Cardiac fibroblast (primary cell): Measurements from ENCODE around the gene OR10V1.

Source experiments
- DNase-seq, 2 donors: peaks; one replicate each; pipeline versions ENCODE4 v3.0.0 to v3.0.0-alpha.2; 2010; ENCODE audit warnings: low read depth in 2 of 2
- H3K4me3 ChIP-seq, 2 donors: replicated peaks in 1 of 2; 1 replicate in 1 of 2; 2 replicates in 1 of 2; pipeline ENCODE4 v1.5.1; 2011; ENCODE audit warnings: low read depth in 2 of 2, low read length in 2 of 2, mild to moderate bottlenecking in 2 of 2, moderate library complexity in 1 of 2
- CTCF ChIP-seq: IDR thresholded peaks from one replicate; pipeline ENCODE4 v1.5.1; 2011; ENCODE audit warnings: low read depth, mild to moderate bottlenecking, low read length, inconsistent platforms

Gene OR10V1

GRCh38 chr11:59755701-59756557 lies 42.3 kb upstream of the OR10V1 start:
- TF ChIP-seq CTCF: no peak
- DNase-seq: peak; percentile 74 to 81
- H3K4me3 ChIP-seq: peak overlapping the region; percentile 88 to 94

- no peak for TF ChIP-seq CTCF
- DNase-seq: peak; percentile 68 to 75
- peak within 1 kb of the TSS; percentile 88 to 94 for H3K4me3 ChIP-seq
These were observed 41.4 kb upstream of the OR10V1 start, which contains the start of gene STX3 for GRCh38 chr11:59754859-59755700. Gene STX3, plus strand, starts transcription at chr11:59755376. Its CDS starts 230 bp downstream, at chr11:59755606.

- TF ChIP-seq CTCF: no peak
- no peak for DNase-seq
- peak overlapping the region; percentile 88 to 94 for H3K4me3 ChIP-seq
These were observed 40.8 kb upstream of the OR10V1 start for GRCh38 chr11:59754494-59754858.

- TF ChIP-seq CTCF: peak; percentile 93
- peak overlapping the region; percentile 88 to 94 for H3K4me3 ChIP-seq
- DNase-seq: peak; percentile 82
These were observed 40.2 kb upstream of the OR10V1 start for GRCh38 chr11:59753650-59754493.

GRCh38 chr11:59746111-59746510 lies 32.5 kb upstream of the OR10V1 start:
- no peak for DNase-seq
- H3K4me3 ChIP-seq: no peak overlapping the region
- no peak for TF ChIP-seq CTCF

- no peak for DNase-seq
- no peak for TF ChIP-seq CTCF
- H3K4me3 ChIP-seq: no peak overlapping the region
These were observed 17.4 kb upstream of the OR10V1 start for GRCh38 chr11:59730896-59731565.
